HTR-8/SVneo (cell line): ENCODE results near the gene XPC.
"Not testable (repeated sequence)": the region's sequence is repeated elsewhere in the genome, so short reads cannot be mapped to it uniquely, and the experiment has no call there.

Experiments used
- DNase-seq: peaks from one replicate; pipeline ENCODE4 v3.0.0; 2011; ENCODE audit warnings: low spot score, mixed read lengths; ENCODE audit not compliant: insufficient read length
- FAIRE-seq: peaks from 2 replicates; lab custom pipeline; 2011; peaks lifted over from hg19 to GRCh38; lab: Jason Lieb, UNC

The XPC gene

DNA sequence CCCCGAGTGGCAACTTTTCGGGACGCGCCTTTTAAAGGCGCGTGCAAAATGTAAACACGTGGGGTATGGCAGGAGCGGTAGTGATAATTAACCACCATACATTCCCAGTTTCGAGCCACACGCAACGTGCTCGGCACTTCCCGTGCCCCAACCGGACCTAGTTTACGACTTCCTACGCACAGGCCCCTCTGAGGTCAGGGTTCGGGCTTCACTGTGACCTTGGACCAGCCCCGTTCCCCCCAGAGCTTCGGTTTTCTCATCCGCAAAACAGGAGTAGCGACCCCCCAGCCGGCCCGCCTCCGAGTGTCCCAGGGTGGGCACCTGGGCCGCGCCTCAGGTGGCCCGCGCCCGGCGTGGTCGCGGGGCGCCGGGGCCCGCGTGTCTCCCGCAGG is 54.2 kb downstream of the XPC start:
- DNase-seq: peak; percentile 41
- FAIRE-seq: no peak

DNA sequence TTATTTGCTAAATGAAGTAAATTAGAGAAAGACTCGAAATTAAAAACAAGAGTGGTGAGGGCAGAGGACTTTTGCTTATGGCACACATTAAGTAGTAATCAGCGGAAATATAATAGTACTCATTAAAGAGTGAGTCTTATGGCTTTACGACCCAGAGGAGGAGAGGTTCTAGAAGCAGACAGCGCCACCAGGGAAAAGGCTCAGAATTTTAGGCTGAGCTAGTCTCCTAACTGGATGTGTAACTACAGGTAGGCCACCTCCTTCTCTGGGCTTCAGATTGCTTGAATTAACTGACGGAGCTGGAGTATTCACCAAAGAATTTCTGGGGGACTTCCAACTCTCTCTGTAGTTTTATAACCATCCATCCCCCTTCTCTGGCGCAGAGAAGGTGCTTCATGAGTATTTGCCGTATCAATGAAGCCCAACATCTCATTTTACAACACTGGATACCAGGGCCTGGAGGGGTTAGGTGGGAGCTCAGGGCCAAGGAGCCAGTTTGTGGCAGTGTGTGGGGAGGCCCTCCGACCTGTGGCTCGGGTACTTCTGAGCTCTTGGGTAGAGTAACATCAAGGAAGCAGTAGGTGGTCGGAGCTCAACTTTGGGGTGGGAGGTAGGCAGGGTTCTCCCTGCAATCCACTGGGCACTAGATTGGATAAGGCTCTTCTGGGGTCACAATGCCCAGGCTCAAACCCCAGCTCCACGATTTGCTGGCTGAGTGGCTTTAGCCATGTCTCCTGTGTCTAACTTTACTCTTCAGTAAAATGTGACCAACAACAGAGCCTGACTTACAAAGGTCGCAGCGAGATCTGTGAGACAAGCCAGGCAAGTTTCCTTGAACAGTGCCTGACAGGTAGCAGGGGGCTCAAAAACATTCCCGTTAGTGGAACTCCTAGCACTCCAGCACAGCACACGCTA is 54.8 kb downstream of the XPC start:
- no peak for DNase-seq
- no peak for FAIRE-seq

DNA sequence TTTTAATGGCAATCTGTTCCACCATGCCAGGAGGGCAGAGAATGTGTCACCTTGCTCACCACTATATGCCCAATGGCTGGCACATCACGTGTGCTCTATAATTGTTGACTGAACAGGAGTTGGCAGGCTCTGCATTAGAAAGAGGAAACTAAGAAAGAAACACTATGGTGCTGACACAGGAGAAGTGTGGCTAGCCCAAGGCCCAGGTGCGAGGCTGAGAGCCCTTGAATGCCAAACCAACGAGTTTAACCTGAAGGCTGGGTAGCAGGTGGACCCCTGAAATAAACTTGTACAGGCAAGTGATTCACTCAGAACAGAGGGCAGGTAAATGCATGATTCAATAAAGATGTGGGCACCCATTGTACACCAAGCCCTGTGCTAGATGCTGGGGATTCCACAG is 56.1 kb downstream of the XPC start:
- FAIRE-seq: no peak
- no peak for DNase-seq

DNA sequence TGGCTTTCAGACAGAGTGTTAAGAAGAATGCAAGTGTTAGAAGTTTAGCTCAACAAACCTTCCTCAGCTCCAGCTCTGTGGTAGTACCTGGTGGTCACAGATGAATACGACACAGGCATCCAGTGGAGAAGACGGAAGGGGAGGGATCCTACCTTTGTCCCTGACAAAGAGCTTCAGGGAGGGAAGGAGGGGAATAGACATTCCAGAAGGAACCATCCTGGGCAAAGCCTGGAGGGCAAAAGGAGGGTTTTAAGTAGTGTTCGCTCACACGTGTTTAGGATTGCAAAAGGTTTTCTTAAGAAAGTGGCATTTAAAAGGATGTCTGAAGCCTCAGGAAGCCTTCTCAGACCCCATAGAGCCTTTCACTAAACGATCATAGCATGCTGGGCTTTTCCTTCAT is 56.5 kb downstream of the XPC start:
- DNase-seq: no peak
- no peak for FAIRE-seq

DNA sequence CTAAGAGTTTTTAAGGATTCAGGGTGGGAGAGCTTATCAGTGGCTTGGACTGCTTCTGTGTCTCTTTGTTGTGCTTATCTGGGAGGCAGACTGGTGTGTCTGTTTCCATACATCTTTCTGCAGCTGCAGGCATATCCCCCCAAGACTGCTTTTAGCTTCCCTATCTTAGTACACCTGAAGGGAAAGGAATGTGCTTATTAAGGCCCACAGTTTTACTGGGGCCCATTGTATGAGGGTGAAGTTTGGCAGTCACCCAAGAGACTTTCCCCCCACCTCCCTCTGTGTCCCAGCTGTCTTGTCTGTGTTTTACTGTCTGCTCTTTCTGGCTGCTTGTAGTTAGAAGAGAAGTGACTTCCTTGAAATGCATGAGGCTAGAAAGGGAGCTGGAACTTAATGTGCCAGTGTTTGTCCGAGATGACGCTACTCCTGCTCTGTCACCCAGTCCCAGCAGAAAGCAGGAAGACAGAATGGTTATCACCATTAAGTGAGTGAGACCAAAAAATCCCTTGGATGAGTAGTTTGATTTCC is 57.4 kb downstream of the XPC start:
- not testable (repeated sequence) for DNase-seq, FAIRE-seq

DNA sequence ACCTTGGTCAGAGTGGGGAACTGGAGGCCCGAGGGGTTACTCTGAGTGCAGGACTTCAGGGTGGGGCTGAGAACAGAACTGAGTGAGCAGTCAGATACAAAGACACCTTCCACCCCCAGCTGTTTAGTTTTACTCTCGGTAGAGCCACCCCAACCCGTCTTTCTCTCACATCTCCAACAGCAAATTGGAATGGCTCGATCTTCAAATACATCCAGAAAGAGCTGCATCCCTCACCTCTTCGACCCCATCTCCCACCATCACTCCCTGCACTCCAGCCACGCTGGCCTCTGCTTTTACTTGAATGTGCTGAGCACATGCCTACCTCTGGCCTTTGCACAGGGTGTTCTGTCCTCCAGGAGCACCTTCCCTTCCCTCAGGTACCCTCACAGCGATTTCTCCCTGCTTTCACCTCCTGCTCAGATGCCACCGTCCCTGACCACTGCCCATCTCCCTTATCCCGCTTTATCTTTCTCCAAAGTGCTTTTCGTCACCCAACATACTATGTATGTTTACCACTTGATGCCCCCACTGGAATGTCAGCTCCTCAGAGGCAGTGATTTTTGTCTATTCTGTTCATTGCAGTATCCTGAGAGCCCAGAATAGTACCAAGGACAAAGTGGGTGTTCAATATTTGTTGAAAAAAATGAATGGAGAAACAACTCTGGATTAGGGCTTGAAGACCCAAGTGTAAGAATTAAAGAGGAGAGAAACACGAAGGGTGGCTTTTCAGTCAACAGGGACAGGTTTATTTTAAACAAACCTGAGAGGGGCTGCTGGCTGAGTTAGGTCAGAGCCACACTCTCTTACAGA is 58.1 kb downstream of the XPC start:
- DNase-seq (no peak), FAIRE-seq (no peak)

DNA sequence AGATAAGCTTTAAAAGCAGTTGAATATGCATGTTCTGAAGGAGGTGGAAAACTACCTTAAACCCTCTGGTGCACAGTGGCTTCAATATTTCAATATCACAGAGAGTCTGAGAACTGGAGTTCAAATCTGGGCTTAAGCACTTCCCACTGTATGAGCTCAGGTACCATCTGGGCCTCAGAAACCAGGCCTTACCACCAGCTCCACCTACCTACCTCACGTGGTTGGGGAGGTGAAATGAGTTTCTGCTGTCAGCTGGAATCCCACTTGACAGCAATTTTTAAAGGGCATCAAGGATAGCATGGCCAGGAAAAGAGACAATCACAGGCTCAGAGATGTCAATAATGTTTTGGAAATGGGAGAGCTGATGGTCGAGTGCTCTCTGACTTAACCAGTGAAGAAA is 58.8 kb downstream of the XPC start:
- DNase-seq (no peak), FAIRE-seq (no peak)

DNA sequence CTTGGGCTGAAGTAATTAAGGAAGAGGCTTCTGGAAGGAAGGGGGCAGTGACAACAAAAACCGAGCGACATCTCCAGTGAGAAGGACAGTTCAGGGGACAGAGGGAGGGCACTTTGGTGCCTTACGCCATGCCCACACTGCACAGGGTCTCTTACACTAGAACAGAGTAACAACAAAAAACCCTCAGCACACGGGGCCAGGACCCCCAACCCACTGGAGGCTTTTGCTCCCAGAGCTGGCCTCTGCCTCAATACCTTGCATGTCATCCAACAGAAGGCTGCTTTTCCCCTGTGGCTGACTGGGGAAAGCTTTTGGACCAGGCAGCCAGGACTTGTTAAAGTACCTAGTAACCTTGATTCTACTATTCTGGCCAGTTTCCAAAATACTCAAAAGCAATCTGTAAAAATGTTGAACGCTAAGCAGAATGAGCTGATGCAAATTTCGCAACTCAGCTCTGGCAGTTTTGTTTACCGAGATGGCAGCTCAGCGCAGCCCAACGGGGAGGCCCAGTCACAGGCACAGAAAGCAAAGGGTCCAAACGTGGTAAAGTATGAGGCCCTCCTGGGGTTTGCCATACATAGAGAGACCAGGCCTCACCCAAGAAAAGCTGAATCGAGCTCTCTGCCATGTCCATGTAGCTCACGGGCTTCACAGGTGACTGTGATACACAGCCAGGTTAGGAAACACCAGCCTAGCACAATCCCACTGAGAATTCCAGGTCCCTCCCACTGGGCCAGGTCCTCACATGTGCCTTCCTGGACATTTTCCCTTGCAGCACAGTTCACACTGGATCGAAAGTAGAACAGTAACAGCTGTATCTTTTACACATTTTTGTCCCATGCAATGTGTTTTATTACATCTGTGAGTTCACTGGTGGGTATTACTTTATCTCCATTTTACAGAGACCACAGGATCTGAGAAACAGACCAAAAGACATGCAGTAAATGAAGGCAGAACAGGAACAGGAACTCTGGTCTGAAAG is 59.7 kb downstream of the XPC start:
- DNase-seq: no peak
- no peak for FAIRE-seq

DNA sequence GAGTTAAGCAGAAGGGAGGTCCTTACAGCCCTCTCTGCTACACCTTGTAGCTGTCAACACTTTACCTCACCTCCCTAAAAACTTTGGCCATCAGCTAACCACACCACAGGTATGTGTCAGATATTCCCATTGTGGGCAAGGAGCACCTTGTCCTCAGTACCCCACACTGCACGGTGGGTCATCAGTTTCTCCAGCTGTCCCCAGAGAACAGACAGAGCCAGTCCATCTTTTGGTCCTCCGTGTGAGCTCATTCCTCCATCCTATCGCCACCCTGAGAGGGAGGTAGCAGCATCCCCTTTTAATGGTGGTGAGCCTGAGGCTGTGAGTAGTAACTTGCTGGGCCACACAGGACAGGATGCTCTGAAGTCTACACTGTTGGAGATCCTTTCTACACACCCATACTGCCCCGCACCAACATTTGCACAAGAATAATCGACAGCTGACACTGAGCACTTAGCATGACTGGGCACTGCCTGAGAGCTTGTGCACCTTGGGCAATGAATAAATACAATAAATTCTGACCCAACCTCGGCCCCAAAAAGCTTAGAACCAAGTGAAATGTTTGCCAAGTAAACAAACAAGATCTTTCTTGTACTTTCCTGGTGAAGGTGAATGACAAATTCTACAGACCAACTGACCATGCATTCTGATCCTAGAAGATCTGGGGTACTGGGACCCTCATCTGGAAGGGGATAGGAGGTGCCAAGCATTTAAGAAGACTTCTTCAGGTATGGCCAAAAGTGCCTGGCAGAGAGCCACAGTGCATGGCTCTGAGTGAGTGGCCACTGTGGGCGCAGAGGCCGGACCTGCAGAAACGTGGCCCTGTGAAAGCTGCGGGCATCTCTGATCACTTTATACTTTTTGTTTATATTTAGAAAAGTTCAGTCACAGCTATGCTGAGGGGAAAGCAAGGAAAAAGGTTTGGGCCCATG is 60.7 kb downstream of the XPC start:
- FAIRE-seq (no peak), DNase-seq (no peak)

DNA sequence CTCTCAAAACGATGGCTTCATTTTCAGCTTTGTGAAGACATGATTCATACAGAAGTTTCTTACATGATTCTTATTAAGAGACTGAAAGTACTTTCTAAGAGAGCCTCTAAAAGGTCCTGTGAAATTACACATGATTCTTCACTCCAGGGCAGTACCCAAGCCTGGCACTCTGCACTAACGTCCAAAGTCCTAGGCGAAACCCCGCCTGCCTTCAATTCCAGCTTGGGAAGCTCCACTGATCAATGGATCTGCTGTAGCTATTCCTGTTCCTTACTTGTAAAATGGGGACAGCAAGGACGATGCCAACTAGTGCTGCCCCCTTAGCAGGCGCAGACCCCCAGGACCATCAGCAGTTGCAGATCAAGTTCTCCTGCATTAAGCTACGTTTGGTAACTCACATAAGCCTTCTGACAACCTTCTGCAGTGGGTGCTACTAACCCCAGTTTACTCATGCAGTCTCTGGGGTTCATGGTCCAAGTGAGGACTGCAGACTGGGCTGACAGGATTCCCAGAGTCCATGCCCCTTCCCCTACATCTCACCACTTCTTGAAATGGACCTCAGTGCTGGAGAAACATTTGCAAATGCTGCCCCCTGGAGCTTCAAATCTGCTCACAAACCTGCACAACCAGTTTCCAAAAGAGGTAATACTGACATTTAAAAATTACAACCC is 64.3 kb downstream of the XPC start:
- FAIRE-seq (no peak), DNase-seq (no peak)

DNA sequence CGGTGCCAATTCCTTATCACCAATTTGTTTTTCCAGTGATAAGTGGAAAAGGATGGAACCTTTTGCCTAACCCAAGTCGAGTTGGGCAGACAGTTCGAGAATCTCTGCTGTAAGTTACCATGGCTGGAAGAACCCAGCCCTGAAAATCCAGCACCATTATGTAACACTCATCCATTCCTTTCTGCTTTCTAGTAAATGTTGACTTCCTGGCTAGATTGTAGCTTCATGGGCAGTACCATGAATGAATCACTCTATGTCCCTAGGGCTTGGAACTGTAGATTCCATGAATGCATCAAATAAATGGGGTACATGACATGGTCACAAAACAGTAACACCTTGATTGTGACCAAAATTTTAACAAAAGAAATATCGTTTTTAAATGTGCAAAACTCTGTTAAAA is 67.7 kb downstream of the XPC start:
- DNase-seq (no peak), FAIRE-seq (no peak)

DNA sequence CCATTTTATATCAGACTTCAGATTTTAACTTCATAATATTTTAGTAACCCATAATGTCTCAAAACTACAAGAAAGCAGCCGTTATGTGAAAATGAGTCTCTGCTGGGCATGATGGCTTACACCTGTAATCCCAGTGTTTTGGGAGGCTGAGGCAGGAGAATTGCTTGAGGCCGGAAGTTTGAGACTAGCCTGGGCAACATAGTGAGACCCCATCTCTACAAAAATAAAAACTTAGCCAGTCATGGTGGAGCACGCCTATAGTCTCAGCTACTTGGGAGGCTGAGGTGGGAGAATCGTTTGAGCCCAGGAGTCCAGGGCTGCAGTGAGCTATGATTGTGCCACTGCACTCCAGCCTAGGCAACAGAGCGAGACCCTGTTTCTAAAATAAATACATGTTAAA is 68.6 kb downstream of the XPC start:
- not testable (repeated sequence) for DNase-seq, FAIRE-seq

DNA sequence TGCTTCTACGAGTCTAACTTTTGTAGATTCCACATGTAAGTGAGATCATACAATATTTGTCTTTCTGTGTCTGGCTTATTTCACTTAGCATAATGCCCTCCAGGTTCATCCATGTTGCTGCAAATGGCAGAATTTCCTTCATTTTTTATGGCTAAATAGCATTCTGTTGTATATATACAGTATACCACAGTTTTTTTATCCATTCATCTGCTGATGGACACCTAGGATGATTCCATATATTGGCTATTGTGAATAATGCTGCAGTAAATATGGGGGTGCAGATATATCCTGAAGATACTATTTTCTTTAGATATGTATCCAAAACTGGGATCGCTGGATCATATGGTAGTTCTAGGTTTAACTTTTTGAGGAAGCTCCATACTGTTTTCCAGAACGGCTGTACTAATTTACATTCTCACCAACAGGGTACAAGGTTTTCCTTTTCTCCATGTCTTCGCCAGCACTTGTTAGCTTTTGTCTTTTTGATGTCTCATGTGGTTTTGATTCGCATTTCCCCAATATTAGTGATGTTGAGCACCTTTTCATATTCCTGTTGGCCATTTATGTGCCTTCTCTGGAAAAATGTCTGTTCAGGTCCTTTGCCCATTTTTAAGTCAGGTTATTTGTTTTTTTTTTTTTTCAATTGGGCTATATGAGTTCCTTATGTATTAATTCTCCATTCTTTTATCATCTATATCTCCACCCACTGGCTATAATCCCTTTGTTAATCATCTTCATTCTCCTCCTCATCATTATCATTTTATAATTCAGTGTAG is 80.6 kb downstream of the XPC start:
- FAIRE-seq (no peak), DNase-seq (no peak)

DNA sequence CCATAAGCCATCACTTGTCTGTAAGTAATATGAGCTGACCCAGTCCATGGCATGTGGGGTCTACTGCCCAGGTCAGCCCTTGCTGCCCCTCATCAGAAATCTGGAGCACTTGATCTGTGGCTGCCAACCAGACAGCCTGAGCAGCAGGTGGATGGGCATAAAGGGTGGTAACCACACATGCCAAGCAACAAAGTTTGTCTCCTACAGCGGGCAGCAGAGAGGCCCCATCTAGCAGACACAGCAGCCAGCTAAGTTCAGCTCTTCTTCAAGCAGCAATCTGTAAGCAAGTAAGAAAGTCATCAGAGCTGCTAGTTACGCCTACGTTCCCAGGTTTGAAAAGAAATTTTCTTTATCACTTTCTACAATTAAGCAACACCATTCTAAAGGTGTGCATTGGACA is 81.7 kb downstream of the XPC start:
- DNase-seq (no peak), FAIRE-seq (peak; percentile 40)
